Lower leg skin (tissue), 4 donors: ENCODE results near the gene ZBED5. TPM values are rescaled to one million over a fixed set of nuclear protein-coding genes. Genes with fewer than 3 reads are reported as not detected.
A peak's percentile ranks its signal among the peaks of the same experiment; 100 is the strongest.

Experiments
- DNase-seq, 2 donors: peaks; one replicate each; pipeline ENCODE4 v3.0.0-alpha.2; 2019; ENCODE audit warnings: low spot score in 2 of 2
- H3K4me3 ChIP-seq: fragments of 200-600 bp; sonication (generic); 2 replicates; pipeline ENCODE4 v1.5.1; 2017; ENCODE audit warnings: mild to moderate bottlenecking, low read depth; ENCODE audit not compliant: poor library complexity, severe bottlenecking
- CTCF ChIP-seq, 3 donors: fragments of 450-650 bp; IDR thresholded peaks; one replicate each; pipeline ENCODE4 v1.5.1; 2016; ENCODE audit warnings: antibody characterized with exemption in 3 of 3, mild to moderate bottlenecking in 3 of 3, moderate library complexity in 2 of 3
- POLR2A ChIP-seq, 2 donors: fragments of 450-650 bp; IDR thresholded peaks; one replicate each; pipeline ENCODE4 v1.6.1; 2016 to 2017; ENCODE audit warnings: antibody characterized with exemption in 2 of 2, mild to moderate bottlenecking in 1 of 2, moderate library complexity in 1 of 2
- WGBS, 2 donors: methylation state at CpG; one replicate each; pipeline ENCODE4 v1.1.5; 2018; 5-methylcytosine and 5-hydroxymethylcytosine counted together
- intact Hi-C: fragments of 100-400 bp; cut with DNase I; formaldehyde crosslinking; loops from one replicate; pipeline ENCODE4 v1.15.0; 2023; ENCODE audit warnings: low total_unique reads
- total RNA-seq, 4 donors: library from RNA; depleted of rRNA; stranded (reverse); fragments of >200 nt; gene quantifications; one replicate each; pipeline ENCODE4 v1.1.0, GENCODE V29; 2016

The ZBED5 gene
- total RNA-seq, 4 donors from 2014 or later, result 29.0 to 38.0 (median 36.0) TPM

GRCh38 chr11:10808553-10809372 is 49.1 kb downstream of the ZBED5 start, which contains the start of gene EIF4G2:
Gene EIF4G2 (minus strand): TSS chr11:10808926.
- WGBS, 2 donors, result 0% methylated on average over 42 to 54 of the region's 65 CpGs
- peak within 1 kb of the TSS; percentile 97 for H3K4me3 ChIP-seq
- intact Hi-C loops, result loop anchor here (1.0 kb wide), 1 partner anchor 49 kb away; no protein-coding TSS in a partner anchor
- peak; percentile 98 to 100 for DNase-seq
- TF ChIP-seq POLR2A (IDR thresholded peaks at IDR 0.05) (peak in 1 of 2 donors; percentile 98), CTCF (IDR thresholded peaks at IDR 0.05) (no peak)

GRCh38 chr11:10808235-10808552 is 49.7 kb downstream of the ZBED5 start:
- H3K4me3 ChIP-seq, result peak overlapping the region; percentile 97
- TF ChIP-seq POLR2A (IDR thresholded peaks at IDR 0.05), result no peak
- no peak for TF ChIP-seq CTCF (IDR thresholded peaks at IDR 0.05)
- DNase-seq, result no peak
- intact Hi-C loops, result loop anchor here (1.0 kb wide), 1 partner anchor 49 kb away; no protein-coding TSS in a partner anchor
- WGBS, 2 donors, result 0 to 1% methylated on average over 25 to 30 of the region's 36 CpGs

- H3K4me3 ChIP-seq, result peak overlapping the region; percentile 97
- intact Hi-C loops, result loop anchor here (1.0 kb wide), 1 partner anchor 50 kb away; no protein-coding TSS in a partner anchor
- peak; percentile 59 to 94 for DNase-seq
- 1% methylated on average over 25 to 38 of the region's 39 CpGs for WGBS, 2 donors
- TF ChIP-seq POLR2A (IDR thresholded peaks at IDR 0.05) (no peak), CTCF (IDR thresholded peaks at IDR 0.05) (no peak)
These were observed 50.2 kb downstream of the ZBED5 start for GRCh38 chr11:10807493-10808234.

GRCh38 chr11:10806206-10806605 is 51.6 kb downstream of the ZBED5 start:
- DNase-seq, result no peak

GRCh38 chr11:10805741-10806140 is 52.1 kb downstream of the ZBED5 start:
- H3K4me3 ChIP-seq, result no peak overlapping the region

More at GRCh38 chr11:10806206-10806605, 51.6 kb downstream of the ZBED5 start:
- no peak overlapping the region for H3K4me3 ChIP-seq
- WGBS, 2 donors, result 70 to 79% methylated on average over 4 of the region's 4 CpGs
- TF ChIP-seq POLR2A (IDR thresholded peaks at IDR 0.05), result no peak
- intact Hi-C loops, result no loop called here

More at GRCh38 chr11:10805741-10806140, 52.1 kb downstream of the ZBED5 start:
- no peak for DNase-seq
- WGBS, 2 donors, result 54 to 62% methylated on average over 8 of the region's 8 CpGs
- no peak for TF ChIP-seq CTCF (IDR thresholded peaks at IDR 0.05)
- no peak for TF ChIP-seq POLR2A (IDR thresholded peaks at IDR 0.05)
- intact Hi-C loops, result no loop called here
